GM12878 (cell line): ENCODE data around the gene CCP110.

Experiments used
- BCL11A ChIP-seq: IDR thresholded peaks from 2 replicates; pipeline ENCODE4 v1.6.1; 2011; ENCODE audit warnings: low read depth, low read length
- EZH2 ChIP-seq: IDR thresholded peaks from 2 replicates; pipeline ENCODE4 v1.6.1; 2012; ENCODE audit warnings: low read depth, mild to moderate bottlenecking, control low read depth, inconsistent platforms, low read length, borderline replicate concordance; ENCODE audit not compliant: control insufficient read depth
- JUND ChIP-seq: IDR thresholded peaks from 2 replicates; pipeline ENCODE4 v1.6.1; 2012; ENCODE audit warnings: low read depth, mild to moderate bottlenecking, low read length, improper control_type of control experiment, moderate library complexity
- MTA2 ChIP-seq: fragments of 450-650 bp; IDR thresholded peaks from 2 replicates; pipeline ENCODE4 v1.6.1; 2016; ENCODE audit warnings: low read depth, mild to moderate bottlenecking, moderate library complexity
- NFIC ChIP-seq: IDR thresholded peaks from 2 replicates; pipeline ENCODE4 v1.6.1; 2012; ENCODE audit warnings: low read depth, mild to moderate bottlenecking, inconsistent platforms, low read length, moderate library complexity
- POLR2A ChIP-seq: IDR thresholded peaks from 2 replicates; pipeline ENCODE4 v1.6.1; 2011; ENCODE audit warnings: low read depth, mild to moderate bottlenecking, low read length
- POLR2AphosphoS5 ChIP-seq: IDR thresholded peaks from 2 replicates; pipeline ENCODE4 v1.6.1; 2011; ENCODE audit warnings: mild to moderate bottlenecking, low read length, inconsistent platforms
- SREBF1 ChIP-seq: IDR thresholded peaks from 2 replicates; pipeline ENCODE4 v1.6.1; 2012; ENCODE audit warnings: mild to moderate bottlenecking, low read length
- YY1 ChIP-seq: IDR thresholded peaks from 2 replicates; pipeline ENCODE4 v1.6.1; 2011; ENCODE audit warnings: low read depth, mild to moderate bottlenecking, low read length
- ZBED1 ChIP-seq: IDR thresholded peaks from 2 replicates; pipeline ENCODE4 v1.6.1; 2016; ENCODE audit warnings: borderline replicate concordance
- TF ChIP-seq, protein P1 (sequence below): IDR thresholded peaks from 2 replicates; pipeline ENCODE4 v1.6.1; 2011; ENCODE audit warnings: borderline replicate concordance, low read depth, mild to moderate bottlenecking, moderate library complexity, mixed read lengths, low read length; ENCODE audit not compliant: insufficient read depth; ENCODE audit errors: extremely low read length
- TF ChIP-seq, protein P2 (sequence below), 3 experiments: IDR thresholded peaks in 2 of 3; conservative IDR thresholded peaks in 1 of 3; 2 replicates each; pipeline ENCODE4 v1.5.1; 2011; ENCODE audit warnings: low read depth in 3 of 3, low read length in 3 of 3, mild to moderate bottlenecking in 3 of 3, control low read depth in 2 of 3, moderate library complexity in 2 of 3, inconsistent platforms in 1 of 3, mixed read lengths in 1 of 3; ENCODE audit not compliant: control insufficient read depth in 2 of 3, insufficient read depth in 1 of 3; ENCODE audit errors: extremely low read depth in 1 of 3
- TF ChIP-seq, protein P3 (sequence below): IDR thresholded peaks from 2 replicates; pipeline ENCODE4 v1.6.1; 2011; ENCODE audit warnings: low read depth, low read length, improper control_type of control experiment, borderline replicate concordance
- TF ChIP-seq, protein P4 (sequence below): IDR thresholded peaks from 2 replicates; pipeline ENCODE4 v1.6.1; 2012; ENCODE audit warnings: low read depth, low read length, improper control_type of control experiment

DNA sequence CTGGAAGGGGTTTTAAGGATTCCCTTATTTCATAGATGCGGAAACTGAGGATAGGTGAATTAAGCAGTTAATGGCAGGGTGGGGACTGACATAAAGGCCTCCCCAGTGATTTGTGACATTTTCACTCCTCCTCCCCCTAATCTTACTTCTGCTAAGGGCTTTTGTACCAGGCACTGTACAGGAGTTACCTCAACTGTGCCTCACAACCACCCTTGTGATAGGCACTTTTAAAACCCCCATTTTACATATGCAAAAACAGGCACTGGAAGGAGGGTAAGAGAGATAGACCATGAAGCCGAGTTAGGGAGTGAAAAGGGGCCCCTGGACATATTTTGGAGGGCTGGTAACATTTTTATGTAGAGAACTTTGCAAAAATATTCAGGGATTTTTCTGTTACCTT lies 982 bp upstream of the CCP110 start:
- TF ChIP-seq, protein P1, sequence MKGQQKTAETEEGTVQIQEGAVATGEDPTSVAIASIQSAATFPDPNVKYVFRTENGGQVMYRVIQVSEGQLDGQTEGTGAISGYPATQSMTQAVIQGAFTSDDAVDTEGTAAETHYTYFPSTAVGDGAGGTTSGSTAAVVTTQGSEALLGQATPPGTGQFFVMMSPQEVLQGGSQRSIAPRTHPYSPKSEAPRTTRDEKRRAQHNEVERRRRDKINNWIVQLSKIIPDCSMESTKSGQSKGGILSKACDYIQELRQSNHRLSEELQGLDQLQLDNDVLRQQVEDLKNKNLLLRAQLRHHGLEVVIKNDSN, result no peak
- TF ChIP-seq, protein P2, sequence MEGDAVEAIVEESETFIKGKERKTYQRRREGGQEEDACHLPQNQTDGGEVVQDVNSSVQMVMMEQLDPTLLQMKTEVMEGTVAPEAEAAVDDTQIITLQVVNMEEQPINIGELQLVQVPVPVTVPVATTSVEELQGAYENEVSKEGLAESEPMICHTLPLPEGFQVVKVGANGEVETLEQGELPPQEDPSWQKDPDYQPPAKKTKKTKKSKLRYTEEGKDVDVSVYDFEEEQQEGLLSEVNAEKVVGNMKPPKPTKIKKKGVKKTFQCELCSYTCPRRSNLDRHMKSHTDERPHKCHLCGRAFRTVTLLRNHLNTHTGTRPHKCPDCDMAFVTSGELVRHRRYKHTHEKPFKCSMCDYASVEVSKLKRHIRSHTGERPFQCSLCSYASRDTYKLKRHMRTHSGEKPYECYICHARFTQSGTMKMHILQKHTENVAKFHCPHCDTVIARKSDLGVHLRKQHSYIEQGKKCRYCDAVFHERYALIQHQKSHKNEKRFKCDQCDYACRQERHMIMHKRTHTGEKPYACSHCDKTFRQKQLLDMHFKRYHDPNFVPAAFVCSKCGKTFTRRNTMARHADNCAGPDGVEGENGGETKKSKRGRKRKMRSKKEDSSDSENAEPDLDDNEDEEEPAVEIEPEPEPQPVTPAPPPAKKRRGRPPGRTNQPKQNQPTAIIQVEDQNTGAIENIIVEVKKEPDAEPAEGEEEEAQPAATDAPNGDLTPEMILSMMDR (IDR thresholded peaks at IDR 0.05 in 2 of 3, conservative IDR thresholded peaks at IDR 0.05 in 1 of 3; ENCODE audit: control insufficient read depth in 2 of 3, extremely low read depth in 1 of 3, insufficient read depth in 1 of 3, low read depth in 3 of 3, low read length in 3 of 3), result no peak
- TF ChIP-seq YY1 (no peak), BCL11A (no peak), JUND (no peak), EZH2 (no peak), NFIC (no peak), MTA2 (no peak), POLR2AphosphoS5 (no peak), POLR2A (no peak), ZBED1 (no peak), SREBF1 (no peak)
- TF ChIP-seq, protein P3, sequence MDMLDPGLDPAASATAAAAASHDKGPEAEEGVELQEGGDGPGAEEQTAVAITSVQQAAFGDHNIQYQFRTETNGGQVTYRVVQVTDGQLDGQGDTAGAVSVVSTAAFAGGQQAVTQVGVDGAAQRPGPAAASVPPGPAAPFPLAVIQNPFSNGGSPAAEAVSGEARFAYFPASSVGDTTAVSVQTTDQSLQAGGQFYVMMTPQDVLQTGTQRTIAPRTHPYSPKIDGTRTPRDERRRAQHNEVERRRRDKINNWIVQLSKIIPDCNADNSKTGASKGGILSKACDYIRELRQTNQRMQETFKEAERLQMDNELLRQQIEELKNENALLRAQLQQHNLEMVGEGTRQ, result no peak
- TF ChIP-seq, protein P4, sequence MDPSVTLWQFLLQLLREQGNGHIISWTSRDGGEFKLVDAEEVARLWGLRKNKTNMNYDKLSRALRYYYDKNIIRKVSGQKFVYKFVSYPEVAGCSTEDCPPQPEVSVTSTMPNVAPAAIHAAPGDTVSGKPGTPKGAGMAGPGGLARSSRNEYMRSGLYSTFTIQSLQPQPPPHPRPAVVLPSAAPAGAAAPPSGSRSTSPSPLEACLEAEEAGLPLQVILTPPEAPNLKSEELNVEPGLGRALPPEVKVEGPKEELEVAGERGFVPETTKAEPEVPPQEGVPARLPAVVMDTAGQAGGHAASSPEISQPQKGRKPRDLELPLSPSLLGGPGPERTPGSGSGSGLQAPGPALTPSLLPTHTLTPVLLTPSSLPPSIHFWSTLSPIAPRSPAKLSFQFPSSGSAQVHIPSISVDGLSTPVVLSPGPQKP, result no peak
